WTC11 (cell line): ENCODE measurements around the gene SPIRE2. TPM values are rescaled to one million over a fixed set of nuclear protein-coding genes. Genes with fewer than 3 reads are reported as not detected.

Experiments
- ATAC-seq: fragments of 200-7000 bp; cut with Tn5 transposase; 2 replicates; pipeline ENCODE4 v1.10.0; 2021; ENCODE audit warnings: mild to moderate bottlenecking, moderate library complexity
- CTCF ChIA-PET: fragments of 300-600 bp; sonication (Branson Sonifier 250); formaldehyde crosslinking; loops from one replicate; lab custom pipeline; 2021; ENCODE audit warnings: antibody characterized with exemption; lab: Charles Lee
- POLR2A ChIA-PET: fragments of 350-600 bp; sonication (Branson Sonifier 250); formaldehyde crosslinking; loops from one replicate; lab custom pipeline; 2021; ENCODE audit warnings: antibody characterized with exemption; lab: Charles Lee
- DNase-seq: peaks from one replicate; pipeline ENCODE4 v3.0.0; 2021; ENCODE audit warnings: low spot score
- H3K27ac Mint-ChIP-seq: 2 replicates; pipeline ENCODE4 v1.8.0; 2021; ENCODE audit warnings: mixed read lengths
- H3K27me3 Mint-ChIP-seq: 2 replicates; pipeline ENCODE4 v1.8.0; 2021; ENCODE audit warnings: low read depth, mild to moderate bottlenecking, moderate library complexity, mixed read lengths
- H3K36me3 Mint-ChIP-seq: 2 replicates; pipeline ENCODE4 v1.8.0; 2021; ENCODE audit warnings: mixed read lengths
- H3K4me1 Mint-ChIP-seq: 2 replicates; pipeline ENCODE4 v1.8.0; 2022; ENCODE audit warnings: mixed read lengths
- H3K4me3 Mint-ChIP-seq: 2 replicates; pipeline ENCODE4 v1.8.0; 2021; ENCODE audit warnings: mild to moderate bottlenecking, moderate library complexity, mixed read lengths
- H3K9me3 Mint-ChIP-seq: 2 replicates; pipeline ENCODE4 v1.8.0; 2021; ENCODE audit warnings: mixed read lengths
- ETV6 ChIP-seq: sonication (generic); formaldehyde crosslinking; IDR thresholded peaks from 2 replicates; pipeline ENCODE4 v1.8.1; 2022; ENCODE audit warnings: mild to moderate bottlenecking, missing genetic modification reagents
- FOXK1 ChIP-seq: sonication (generic); formaldehyde crosslinking; IDR thresholded peaks from 2 replicates; pipeline ENCODE4 v1.8.0; 2022; ENCODE audit warnings: mild to moderate bottlenecking, moderate library complexity, missing genetic modification reagents
- GABPB1 ChIP-seq: sonication (generic); formaldehyde crosslinking; IDR thresholded peaks from 2 replicates; pipeline ENCODE4 v1.8.1; 2023; ENCODE audit warnings: mild to moderate bottlenecking, missing genetic modification reagents
- GRHL2 ChIP-seq: fragments of 250-450 bp; sonication (Bioruptor Pico); IDR thresholded peaks from 2 replicates; pipeline ENCODE4 v1.8.0; 2022; ENCODE audit warnings: mild to moderate bottlenecking, moderate library complexity; ENCODE audit not compliant: insufficient replicate concordance, severe bottlenecking
- GTF2I ChIP-seq: fragments of 250-450 bp; sonication (Bioruptor Pico); conservative IDR thresholded peaks from 2 replicates; pipeline ENCODE4 v1.4.0; 2021; ENCODE audit warnings: mild to moderate bottlenecking
- IRF2 ChIP-seq: sonication (generic); formaldehyde crosslinking; IDR thresholded peaks from 2 replicates; pipeline ENCODE4 v1.8.0; 2022; ENCODE audit warnings: low read depth, missing genetic modification reagents, borderline replicate concordance
- NR1H2 ChIP-seq: sonication (generic); formaldehyde crosslinking; IDR thresholded peaks from 2 replicates; pipeline ENCODE4 v1.9.0; 2021; ENCODE audit warnings: mild to moderate bottlenecking, moderate library complexity, missing genetic modification reagents
- NR3C1 ChIP-seq: sonication (generic); formaldehyde crosslinking; conservative IDR thresholded peaks from 2 replicates; pipeline ENCODE4 v1.8.1; 2023; ENCODE audit warnings: low read depth, mild to moderate bottlenecking, missing genetic modification reagents
- OVOL2 ChIP-seq: fragments of 250-450 bp; sonication (Bioruptor Pico); IDR thresholded peaks from 2 replicates; pipeline ENCODE4 v1.9.0; 2021; ENCODE audit warnings: mild to moderate bottlenecking, borderline replicate concordance
- SMAD4 ChIP-seq: sonication (generic); formaldehyde crosslinking; IDR thresholded peaks from 2 replicates; pipeline ENCODE4 v1.8.0; 2022; ENCODE audit warnings: mild to moderate bottlenecking, missing genetic modification reagents
- ZNF671 ChIP-seq: fragments of 250-450 bp; sonication (Bioruptor Pico); IDR thresholded peaks from 2 replicates; pipeline ENCODE4 v1.8.0; 2021; ENCODE audit warnings: mild to moderate bottlenecking
- total RNA-seq: library from RNA; stranded (reverse); gene quantifications from 3 replicates; pipeline ENCODE4 v1.2.3, GENCODE V29; 2021
- TF ChIP-seq, protein P1 (sequence below): sonication (generic); formaldehyde crosslinking; IDR thresholded peaks from 2 replicates; pipeline ENCODE4 v1.8.1; 2023; ENCODE audit warnings: mild to moderate bottlenecking, moderate library complexity, missing genetic modification reagents
- TF ChIP-seq, protein P2 (sequence below): sonication (generic); formaldehyde crosslinking; IDR thresholded peaks from 2 replicates; pipeline ENCODE4 v1.8.0; 2023; ENCODE audit warnings: missing genetic modification reagents
- TF ChIP-seq, protein P3 (sequence below): sonication (generic); formaldehyde crosslinking; IDR thresholded peaks from 2 replicates; pipeline ENCODE4 v1.8.1; 2022; ENCODE audit warnings: low read depth, missing genetic modification reagents, borderline replicate concordance
- TF ChIP-seq, protein P4 (sequence below): fragments of 250-450 bp; sonication (Bioruptor Pico); IDR thresholded peaks from 2 replicates; pipeline ENCODE4 v1.8.0; 2021; ENCODE audit warnings: mild to moderate bottlenecking
- TF ChIP-seq, protein P5 (sequence below): sonication (generic); formaldehyde crosslinking; IDR thresholded peaks from 2 replicates; pipeline ENCODE4 v1.8.1; 2023; ENCODE audit warnings: mild to moderate bottlenecking, missing genetic modification reagents, moderate library complexity
- TF ChIP-seq, protein P6 (sequence below): sonication (generic); formaldehyde crosslinking; IDR thresholded peaks from 2 replicates; pipeline ENCODE4 v1.8.0; 2022; ENCODE audit warnings: mild to moderate bottlenecking, missing genetic modification reagents
- TF ChIP-seq, protein P7 (sequence below): fragments of 200-600 bp; IDR thresholded peaks from 2 replicates; pipeline ENCODE4 v1.8.0; 2022; ENCODE audit warnings: antibody characterized with exemption
- TF ChIP-seq, protein P8 (sequence below): sonication (generic); formaldehyde crosslinking; IDR thresholded peaks from 2 replicates; pipeline ENCODE4 v1.8.1; 2023; ENCODE audit warnings: mild to moderate bottlenecking, missing genetic modification reagents

Gene SPIRE2
- total RNA-seq, 1 experiment from 2014 or later: 19.7 TPM

DNA sequence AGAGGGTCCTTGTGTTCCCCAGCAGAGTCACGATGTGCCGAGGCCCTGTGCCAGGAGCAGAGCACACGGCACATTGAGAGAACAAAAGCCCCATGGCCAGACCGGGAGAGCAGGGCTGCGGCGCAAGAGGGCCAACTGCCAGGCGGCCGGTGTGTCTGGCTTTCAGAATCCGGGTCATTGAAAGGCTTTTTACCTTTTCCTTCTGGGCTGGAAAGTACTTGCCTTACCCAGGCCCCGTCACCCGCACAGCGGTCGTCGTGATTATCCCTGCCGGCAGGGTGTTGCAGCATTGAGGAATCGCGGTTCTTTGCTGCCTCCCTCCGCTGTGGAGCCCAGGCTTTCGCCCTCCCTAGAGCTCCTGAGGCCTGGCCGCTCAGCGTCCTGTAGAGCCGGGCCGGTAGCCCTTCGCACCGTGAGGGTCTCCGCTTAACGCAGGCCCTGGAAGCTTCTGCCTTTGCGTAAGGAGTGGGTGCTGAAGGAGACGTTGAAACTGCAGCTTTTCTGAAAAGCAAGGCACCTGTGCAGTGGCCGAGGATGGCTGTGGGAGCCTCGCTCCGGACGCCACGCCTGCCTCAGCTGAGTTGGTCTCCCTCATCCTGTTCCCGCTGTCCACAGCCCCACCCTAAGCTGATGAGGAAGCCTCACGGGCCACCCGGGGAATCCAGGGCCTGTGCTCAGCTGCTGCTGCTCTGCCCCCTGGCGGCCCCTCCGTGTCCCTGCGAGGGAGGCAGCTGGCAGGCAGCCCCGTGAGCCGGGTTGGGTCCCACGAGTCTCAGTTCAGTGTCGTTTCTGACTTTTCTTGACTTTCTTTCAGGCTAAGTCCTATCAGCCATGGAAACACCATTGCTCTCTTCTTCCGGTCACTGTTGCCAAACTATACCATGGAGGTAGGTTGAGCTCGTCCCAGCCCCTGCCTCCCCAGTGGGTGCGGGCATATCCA is 81.8 kb downstream of the SPIRE2 start:
- Mint-ChIP-seq H3K27me3 (no peaks in the 10 kb centered on the region), H3K4me3 (no peak overlapping the region)

DNA sequence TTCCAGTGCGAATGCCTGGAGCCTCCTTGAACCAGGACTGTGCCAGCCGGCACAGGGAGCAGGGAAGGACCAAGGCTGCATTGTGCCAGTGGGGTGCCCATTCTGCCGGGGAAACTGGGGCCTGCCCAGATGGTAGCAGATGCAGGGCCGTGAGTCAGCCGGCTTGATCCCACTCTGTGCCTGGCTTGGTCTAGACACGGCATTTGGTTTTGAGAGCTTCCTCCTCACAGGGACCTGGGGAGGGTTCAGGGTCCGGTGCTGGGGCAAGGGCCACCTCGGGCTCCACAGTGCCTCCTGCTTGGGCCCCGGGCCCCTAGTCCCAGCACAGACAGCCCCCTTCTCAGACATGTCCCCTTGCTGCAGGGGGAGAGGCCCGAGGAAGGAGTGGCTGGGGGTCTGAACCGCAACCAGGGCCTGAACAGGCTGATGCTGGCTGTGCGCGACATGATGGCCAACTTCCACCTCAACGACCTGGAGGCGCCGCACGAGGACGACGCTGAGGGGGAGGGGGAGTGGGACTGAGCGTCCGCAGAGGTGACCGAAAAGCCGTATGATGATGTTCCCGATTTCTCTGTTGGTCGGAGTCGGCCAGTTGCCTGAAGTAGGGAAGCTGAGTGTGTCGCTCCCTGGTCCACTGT is 82.6 kb downstream of the SPIRE2 start:
- H3K9me3 Mint-ChIP-seq: 0 out of 2 replicates have a peak, but pooled peaks cover 8% of the 10 kb centered on the region
- no peaks in the 10 kb centered on the region for H3K27me3 Mint-ChIP-seq
- POLR2A ChIA-PET: interaction anchor here (0.6 to 1.4 kb wide), 3 partner anchors 8 to 38 kb away, joined by 3 to 14 read pairs (median 6); partner anchors contain the start of genes MC1R, TCF25 and TUBB3
- no peaks in the 10 kb centered on the region for H3K4me1 Mint-ChIP-seq
- no peak for ATAC-seq
- no peak overlapping the region for H3K4me3 Mint-ChIP-seq
- peak overlapping the region; percentile 49 for H3K27ac Mint-ChIP-seq
- DNase-seq: no peak
- CTCF ChIA-PET: interaction anchor here (0.6 to 1.9 kb wide), 27 partner anchors 8 to 210 kb away, joined by 3 to 70 read pairs (median 6); partner anchors contain the start of genes DEF8, MC1R, SPATA2L and SPIRE2
- peaks cover 23% of the 10 kb centered on the region for H3K36me3 Mint-ChIP-seq
- TF ChIP-seq, protein P1, sequence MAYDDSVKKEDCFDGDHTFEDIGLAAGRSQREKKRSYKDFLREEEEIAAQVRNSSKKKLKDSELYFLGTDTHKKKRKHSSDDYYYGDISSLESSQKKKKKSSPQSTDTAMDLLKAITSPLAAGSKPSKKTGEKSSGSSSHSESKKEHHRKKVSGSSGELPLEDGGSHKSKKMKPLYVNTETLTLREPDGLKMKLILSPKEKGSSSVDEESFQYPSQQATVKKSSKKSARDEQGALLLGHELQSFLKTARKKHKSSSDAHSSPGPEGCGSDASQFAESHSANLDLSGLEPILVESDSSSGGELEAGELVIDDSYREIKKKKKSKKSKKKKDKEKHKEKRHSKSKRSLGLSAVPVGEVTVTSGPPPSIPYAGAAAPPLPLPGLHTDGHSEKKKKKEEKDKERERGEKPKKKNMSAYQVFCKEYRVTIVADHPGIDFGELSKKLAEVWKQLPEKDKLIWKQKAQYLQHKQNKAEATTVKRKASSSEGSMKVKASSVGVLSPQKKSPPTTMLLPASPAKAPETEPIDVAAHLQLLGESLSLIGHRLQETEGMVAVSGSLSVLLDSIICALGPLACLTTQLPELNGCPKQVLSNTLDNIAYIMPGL: no peak
- no peak for TF ChIP-seq ETV6 (CRISPR knock-in tag)
- TF ChIP-seq SMAD4 (CRISPR knock-in tag): no peak
- TF ChIP-seq ZNF671 (CRISPR knock-in tag): no peak
- TF ChIP-seq FOXK1 (CRISPR knock-in tag): no peak
- TF ChIP-seq, protein P2, sequence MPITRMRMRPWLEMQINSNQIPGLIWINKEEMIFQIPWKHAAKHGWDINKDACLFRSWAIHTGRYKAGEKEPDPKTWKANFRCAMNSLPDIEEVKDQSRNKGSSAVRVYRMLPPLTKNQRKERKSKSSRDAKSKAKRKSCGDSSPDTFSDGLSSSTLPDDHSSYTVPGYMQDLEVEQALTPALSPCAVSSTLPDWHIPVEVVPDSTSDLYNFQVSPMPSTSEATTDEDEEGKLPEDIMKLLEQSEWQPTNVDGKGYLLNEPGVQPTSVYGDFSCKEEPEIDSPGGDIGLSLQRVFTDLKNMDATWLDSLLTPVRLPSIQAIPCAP (CRISPR knock-in tag): no peak
- TF ChIP-seq, protein P3, sequence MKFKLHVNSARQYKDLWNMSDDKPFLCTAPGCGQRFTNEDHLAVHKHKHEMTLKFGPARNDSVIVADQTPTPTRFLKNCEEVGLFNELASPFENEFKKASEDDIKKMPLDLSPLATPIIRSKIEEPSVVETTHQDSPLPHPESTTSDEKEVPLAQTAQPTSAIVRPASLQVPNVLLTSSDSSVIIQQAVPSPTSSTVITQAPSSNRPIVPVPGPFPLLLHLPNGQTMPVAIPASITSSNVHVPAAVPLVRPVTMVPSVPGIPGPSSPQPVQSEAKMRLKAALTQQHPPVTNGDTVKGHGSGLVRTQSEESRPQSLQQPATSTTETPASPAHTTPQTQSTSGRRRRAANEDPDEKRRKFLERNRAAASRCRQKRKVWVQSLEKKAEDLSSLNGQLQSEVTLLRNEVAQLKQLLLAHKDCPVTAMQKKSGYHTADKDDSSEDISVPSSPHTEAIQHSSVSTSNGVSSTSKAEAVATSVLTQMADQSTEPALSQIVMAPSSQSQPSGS: no peak
- TF ChIP-seq IRF2 (CRISPR knock-in tag): no peak
- TF ChIP-seq NR3C1: no peak
- TF ChIP-seq GTF2I (CRISPR knock-in tag): no peak
- TF ChIP-seq, protein P4, sequence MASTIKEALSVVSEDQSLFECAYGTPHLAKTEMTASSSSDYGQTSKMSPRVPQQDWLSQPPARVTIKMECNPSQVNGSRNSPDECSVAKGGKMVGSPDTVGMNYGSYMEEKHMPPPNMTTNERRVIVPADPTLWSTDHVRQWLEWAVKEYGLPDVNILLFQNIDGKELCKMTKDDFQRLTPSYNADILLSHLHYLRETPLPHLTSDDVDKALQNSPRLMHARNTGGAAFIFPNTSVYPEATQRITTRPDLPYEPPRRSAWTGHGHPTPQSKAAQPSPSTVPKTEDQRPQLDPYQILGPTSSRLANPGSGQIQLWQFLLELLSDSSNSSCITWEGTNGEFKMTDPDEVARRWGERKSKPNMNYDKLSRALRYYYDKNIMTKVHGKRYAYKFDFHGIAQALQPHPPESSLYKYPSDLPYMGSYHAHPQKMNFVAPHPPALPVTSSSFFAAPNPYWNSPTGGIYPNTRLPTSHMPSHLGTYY (CRISPR knock-in tag): no peak
- TF ChIP-seq NR1H2 (CRISPR knock-in tag): no peak
- no peak for TF ChIP-seq OVOL2 (CRISPR knock-in tag)
- TF ChIP-seq, protein P5, sequence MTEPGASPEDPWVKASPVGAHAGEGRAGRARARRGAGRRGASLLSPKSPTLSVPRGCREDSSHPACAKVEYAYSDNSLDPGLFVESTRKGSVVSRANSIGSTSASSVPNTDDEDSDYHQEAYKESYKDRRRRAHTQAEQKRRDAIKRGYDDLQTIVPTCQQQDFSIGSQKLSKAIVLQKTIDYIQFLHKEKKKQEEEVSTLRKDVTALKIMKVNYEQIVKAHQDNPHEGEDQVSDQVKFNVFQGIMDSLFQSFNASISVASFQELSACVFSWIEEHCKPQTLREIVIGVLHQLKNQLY (CRISPR knock-in tag): no peak

More for the DNA sequence above, 81.8 kb downstream of the SPIRE2 start:
- peak; percentile 84 for DNase-seq
- TF ChIP-seq, protein P6, sequence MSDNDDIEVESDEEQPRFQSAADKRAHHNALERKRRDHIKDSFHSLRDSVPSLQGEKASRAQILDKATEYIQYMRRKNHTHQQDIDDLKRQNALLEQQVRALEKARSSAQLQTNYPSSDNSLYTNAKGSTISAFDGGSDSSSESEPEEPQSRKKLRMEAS: peak; percentile 54; the same call in 1 of the 2 replicates
- TF ChIP-seq, protein P7, sequence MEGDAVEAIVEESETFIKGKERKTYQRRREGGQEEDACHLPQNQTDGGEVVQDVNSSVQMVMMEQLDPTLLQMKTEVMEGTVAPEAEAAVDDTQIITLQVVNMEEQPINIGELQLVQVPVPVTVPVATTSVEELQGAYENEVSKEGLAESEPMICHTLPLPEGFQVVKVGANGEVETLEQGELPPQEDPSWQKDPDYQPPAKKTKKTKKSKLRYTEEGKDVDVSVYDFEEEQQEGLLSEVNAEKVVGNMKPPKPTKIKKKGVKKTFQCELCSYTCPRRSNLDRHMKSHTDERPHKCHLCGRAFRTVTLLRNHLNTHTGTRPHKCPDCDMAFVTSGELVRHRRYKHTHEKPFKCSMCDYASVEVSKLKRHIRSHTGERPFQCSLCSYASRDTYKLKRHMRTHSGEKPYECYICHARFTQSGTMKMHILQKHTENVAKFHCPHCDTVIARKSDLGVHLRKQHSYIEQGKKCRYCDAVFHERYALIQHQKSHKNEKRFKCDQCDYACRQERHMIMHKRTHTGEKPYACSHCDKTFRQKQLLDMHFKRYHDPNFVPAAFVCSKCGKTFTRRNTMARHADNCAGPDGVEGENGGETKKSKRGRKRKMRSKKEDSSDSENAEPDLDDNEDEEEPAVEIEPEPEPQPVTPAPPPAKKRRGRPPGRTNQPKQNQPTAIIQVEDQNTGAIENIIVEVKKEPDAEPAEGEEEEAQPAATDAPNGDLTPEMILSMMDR: peak; percentile 83
- TF ChIP-seq, protein P8, sequence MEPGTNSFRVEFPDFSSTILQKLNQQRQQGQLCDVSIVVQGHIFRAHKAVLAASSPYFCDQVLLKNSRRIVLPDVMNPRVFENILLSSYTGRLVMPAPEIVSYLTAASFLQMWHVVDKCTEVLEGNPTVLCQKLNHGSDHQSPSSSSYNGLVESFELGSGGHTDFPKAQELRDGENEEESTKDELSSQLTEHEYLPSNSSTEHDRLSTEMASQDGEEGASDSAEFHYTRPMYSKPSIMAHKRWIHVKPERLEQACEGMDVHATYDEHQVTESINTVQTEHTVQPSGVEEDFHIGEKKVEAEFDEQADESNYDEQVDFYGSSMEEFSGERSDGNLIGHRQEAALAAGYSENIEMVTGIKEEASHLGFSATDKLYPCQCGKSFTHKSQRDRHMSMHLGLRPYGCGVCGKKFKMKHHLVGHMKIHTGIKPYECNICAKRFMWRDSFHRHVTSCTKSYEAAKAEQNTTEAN (CRISPR knock-in tag): 0 out of 2 replicates have a peak, but pooled peaks have one; percentile 39
- TF ChIP-seq GABPB1 (CRISPR knock-in tag): 0 out of 2 replicates have a peak, but pooled peaks have one; percentile 16
- no peak for TF ChIP-seq ETV6 (CRISPR knock-in tag)
- no peak for TF ChIP-seq GRHL2 (CRISPR knock-in tag)
- Mint-ChIP-seq H3K36me3 (peaks cover 27% of the 10 kb centered on the region), H3K9me3 (0 out of 2 replicates have a peak, but pooled peaks cover 8% of the 10 kb centered on the region), H3K4me1 (no peaks in the 10 kb centered on the region), H3K27ac (peak overlapping the region; percentile 70; the same call in 1 of the 2 replicates)
- ATAC-seq: peak; percentile 91
- POLR2A ChIA-PET: interaction anchor here (0.6 to 1.4 kb wide), 3 partner anchors 9 to 37 kb away, joined by 3 to 14 read pairs (median 6); partner anchors contain the start of genes MC1R, TCF25 and TUBB3
- CTCF ChIA-PET: interaction anchor here (0.5 to 1.9 kb wide), 31 partner anchors 9 to 209 kb away, joined by 3 to 70 read pairs (median 5); partner anchors contain the start of genes DEF8, MC1R, SPATA2L and SPIRE2
